Fibroblast of gingiva (primary cell): ENCODE measurements around the gene WDR37.

Experiments used
- DNase-seq: peaks from one replicate; pipeline ENCODE4 v3.0.0-alpha.2; 2011; ENCODE audit warnings: low read depth

WDR37 gene

GRCh38 chr10:1074052-1074747, 18.0 kb downstream of the WDR37 start:
- no peak for DNase-seq

- no peak for DNase-seq
These were observed 18.6 kb downstream of the WDR37 start for GRCh38 chr10:1074748-1075308.

GRCh38 chr10:1078668-1079067, 22.5 kb downstream of the WDR37 start:
- DNase-seq, result no peak

DNA sequence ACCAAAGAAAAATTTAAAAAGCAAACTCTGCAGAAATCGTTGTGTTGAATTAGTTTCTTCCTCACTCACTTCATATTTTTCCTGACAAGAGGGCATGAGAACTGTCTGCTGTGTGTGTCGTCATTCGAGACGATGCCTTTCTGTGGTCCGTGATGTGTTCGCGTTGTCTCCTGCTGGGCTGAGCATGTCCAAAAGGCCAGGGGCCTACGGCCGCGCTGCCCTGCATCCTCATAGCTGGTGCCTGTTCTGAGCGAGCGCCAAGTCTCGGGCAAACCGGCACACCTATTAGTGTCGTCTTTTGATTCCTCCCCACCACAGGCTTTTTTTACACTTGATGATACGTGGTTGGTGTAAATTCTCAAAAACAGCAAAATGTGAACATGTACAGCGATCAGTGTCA, 27.4 kb downstream of the WDR37 start:
- no peak for DNase-seq

DNA sequence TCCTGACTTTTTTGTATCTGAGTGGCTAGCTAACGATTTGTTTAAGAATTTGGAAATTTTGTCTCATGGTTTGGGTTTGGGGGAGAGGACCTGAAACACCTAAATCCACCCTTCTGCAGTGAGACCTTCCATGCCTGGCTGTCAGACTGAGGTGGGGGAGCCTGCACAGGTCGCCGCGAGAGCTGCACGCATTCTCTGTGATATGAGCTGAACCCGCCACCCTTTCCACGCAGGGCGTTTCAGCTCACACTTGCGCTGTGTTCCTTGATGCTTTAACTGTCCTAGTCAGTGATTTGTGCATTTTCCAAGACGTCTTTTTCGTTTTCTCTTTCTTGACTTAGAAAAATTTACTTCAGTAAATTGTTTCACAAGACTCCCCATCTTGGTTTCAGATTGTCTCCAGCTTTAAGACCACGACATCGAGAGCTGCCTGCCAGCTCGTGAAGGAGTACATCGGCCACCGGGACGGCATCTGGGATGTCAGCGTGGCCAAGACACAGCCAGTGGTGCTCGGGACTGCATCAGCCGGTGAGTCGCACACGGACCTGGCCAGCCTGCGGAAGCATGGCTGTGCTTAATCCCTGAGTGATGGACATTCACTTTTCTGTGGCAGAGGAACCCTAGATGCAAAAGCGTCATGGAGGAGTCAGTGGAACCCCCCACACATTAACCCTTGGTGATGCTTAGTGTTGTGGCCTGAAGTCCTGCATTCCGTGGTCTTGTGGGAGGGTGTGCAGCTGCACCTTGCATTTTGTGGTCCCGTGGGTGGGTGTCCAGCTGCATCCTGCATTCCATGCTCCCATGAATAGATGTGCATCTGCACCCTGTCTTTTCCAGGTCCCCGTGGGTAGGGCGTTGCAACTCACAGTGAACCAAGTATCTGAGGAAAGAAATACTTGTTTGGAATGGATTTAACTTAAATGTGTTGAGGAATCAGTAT, 28.1 kb downstream of the WDR37 start:
- no peak for DNase-seq

- no peak for DNase-seq
These were observed 29.1 kb downstream of the WDR37 start for GRCh38 chr10:1085258-1085657.

GRCh38 chr10:1086787-1087186, 30.6 kb downstream of the WDR37 start:
- no peak for DNase-seq

DNA sequence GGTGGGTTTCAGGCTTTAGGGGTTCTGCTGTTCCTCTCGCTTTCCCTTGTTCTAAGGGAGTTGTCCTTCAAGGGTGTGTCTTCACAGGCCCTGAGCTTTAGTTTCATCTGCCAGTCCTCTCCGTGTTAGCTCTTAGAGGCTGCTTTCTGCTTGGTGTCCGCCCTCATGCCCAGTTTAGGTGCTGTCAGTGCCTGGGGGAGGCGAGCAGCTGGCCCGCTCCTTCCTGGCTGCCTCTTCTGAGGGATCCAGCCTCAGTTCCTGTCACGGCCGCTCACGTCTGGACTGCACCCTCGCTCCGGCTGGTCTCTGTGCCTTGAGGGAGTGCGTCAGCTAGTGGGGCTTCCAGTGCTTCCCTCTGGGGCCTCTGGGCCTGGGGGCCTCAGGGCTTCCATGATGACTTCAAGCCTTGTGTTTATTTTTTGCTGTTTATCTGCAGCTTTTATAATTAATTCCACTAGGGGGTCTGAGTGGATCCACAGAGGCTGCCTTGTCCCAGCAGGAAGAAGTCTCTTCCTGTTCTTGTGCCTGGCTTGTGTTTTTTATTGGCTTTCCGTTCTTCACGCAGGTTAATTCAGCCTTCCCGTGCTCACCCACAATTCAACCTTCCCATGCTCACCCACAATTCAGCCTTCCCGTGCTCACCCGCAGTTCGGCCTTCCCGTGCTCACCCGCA, 33.0 kb downstream of the WDR37 start:
- DNase-seq, result no peak

GRCh38 chr10:1090696-1091095, 34.5 kb downstream of the WDR37 start:
- no peak for DNase-seq

DNA sequence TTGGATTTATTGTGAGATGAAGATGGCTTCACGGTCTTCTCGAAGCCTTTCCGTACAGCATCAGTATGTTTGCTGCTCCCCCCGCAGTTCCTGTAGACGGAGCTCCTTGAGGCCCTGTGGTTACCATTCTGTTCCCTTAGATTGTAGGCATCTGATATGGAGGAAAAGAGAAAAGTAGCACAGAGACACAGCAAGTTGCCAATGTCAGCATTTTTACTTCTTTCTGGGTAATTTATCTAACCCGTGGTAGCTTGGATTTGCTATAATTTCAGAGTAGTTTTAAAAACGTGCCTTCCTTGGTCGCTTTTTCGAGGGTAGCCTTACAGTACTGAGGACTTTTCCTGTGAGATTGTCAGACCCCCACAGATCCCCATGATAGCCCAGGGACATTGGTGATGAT, 37.5 kb downstream of the WDR37 start:
- DNase-seq, result no peak

DNA sequence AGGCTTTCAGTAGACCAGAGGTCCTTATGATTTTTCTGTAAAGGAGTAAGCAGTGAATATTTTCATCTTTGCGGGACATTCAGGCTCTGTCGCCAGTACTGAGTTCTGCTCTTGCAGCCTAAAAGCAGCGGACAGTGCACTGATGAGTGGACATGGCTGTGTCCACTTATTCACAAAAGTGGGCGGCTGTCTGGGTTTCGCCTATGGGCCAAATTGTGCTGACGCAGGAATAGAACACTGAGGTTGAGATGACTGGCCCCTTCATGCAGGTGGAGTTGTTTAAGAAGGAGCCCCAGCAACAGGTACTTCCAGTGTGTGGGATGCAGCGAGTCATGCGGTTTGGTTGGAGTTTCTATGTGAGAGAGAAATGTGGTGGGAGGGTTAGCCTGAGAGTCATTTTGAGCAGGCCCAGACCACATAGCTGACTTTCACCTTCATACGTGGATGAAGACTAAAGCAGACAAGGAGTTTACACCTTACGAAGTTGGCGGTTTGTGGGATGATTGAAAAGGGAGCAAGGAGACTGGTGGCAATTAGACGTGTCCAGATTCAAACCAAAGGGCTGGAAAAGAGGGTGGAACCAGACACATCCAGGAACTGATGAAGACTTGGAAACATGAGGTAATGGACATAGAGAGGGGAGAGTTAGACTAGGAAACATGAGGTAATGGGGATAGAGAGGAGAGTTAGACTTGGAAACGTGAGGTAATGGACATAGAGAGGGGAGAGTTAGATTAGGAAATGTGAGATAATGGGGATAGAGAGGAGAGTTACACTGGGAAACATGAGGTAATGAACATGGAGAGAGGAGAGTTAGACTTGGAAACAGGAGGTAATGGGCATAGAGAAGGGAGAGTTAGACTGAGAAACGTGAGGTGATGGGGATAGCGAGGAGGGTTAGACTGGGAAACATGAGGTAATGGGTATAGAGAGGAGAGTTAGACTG, 38.2 kb downstream of the WDR37 start:
- no peak for DNase-seq

DNA sequence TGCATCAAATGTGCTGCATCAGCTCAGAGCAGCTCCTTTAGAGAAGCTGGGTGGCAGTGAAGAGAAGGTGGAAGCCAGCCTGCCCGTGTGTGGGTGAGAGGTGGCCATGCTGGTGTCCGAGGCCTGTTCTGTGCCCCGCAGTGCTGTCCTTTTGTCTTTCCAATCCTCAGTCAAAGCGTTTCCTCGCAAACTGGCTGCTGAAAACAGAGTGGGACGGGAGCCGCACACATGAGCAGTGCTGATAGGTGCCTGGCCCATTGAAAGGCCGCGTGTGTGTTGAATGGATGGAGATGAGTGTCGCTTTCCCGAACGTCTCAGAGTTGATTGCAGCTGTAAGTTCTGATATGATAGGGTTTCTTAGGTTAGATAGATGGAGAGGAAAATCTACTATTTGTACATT, 39.3 kb downstream of the WDR37 start:
- DNase-seq, result no peak

GRCh38 chr10:1096287-1096889, 40.2 kb downstream of the WDR37 start:
- no peak for DNase-seq

- DNase-seq, result no peak
These were observed 41.3 kb downstream of the WDR37 start for GRCh38 chr10:1097436-1097835.

- DNase-seq, result no peak
These were observed 44.0 kb downstream of the WDR37 start for GRCh38 chr10:1100143-1100542.

- no peak for DNase-seq
These were observed 44.6 kb downstream of the WDR37 start for GRCh38 chr10:1100691-1101368.

DNA sequence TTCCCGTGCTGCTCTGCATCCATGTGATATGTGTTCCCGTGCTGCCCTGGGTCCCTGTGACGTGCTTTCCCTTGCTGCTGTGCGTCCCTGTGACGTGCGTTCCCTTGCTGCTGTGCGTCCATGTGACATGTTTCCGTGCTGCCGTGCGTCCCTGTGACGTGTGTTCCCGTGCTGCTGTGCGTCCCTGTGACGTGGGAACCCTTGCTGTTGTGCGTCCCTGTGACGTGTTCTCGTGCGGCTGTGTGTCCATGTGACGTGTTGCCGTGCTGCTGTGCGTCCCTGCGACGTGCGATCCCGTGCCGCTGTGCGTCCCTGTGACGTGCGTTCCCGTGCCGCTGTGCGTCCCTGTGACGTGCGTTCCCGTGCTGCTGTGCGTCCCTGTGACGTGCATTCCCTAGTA, 45.8 kb downstream of the WDR37 start:
- DNase-seq, result no peak

DNA sequence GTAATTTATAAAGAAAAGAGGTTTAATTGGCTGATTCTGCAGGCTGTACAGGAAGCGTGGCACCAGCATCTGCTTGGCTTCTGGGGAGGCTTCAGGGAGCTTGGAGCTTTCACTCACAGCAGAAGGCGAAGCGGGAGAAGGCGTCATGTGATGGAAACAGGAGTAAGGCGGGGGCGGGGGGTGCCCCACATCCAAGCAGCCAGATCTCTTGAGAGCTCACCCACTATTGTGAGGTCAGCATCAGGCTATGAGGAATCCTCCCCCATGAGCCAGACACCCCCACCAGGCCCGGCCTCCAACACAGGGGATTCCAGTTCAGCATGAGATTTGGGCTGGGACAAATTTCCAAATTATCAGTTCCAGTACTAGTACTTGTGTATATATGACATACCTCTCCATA, 46.2 kb downstream of the WDR37 start:
- DNase-seq, result no peak

GRCh38 chr10:1102831-1103230, 46.6 kb downstream of the WDR37 start:
- DNase-seq, result no peak

GRCh38 chr10:1103551-1103950, 47.4 kb downstream of the WDR37 start:
- DNase-seq, result no peak
